GM15510 (cell line): ENCODE data around the gene SPHK1.

Source experiments
- POLR2A ChIP-seq: IDR thresholded peaks from 3 replicates; pipeline ENCODE4 v1.6.1; 2011; ENCODE audit warnings: borderline replicate concordance; ENCODE audit not compliant: insufficient read length; ENCODE audit errors: extremely low read depth

SPHK1 gene

DNA sequence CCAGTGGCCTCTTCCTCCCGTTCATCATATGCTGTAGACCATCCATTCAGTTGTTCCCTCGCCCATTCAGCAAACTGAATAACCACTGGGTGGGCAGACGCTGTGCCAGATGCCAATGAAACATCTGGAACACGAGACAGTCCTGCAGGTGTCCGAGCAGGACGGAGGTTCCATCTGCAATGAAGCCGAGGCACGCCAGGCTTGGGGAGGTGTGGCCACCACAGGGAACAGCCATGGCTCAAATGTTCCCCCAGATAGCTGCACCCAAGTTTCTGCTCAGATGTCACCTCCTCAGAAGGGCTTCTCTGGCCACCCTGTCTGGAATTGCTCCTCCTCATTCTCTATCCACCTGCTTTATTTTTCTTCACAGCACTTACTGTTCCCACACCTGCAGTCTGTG is 38.0 kb downstream of the SPHK1 start:
- no peak for TF ChIP-seq POLR2A

DNA sequence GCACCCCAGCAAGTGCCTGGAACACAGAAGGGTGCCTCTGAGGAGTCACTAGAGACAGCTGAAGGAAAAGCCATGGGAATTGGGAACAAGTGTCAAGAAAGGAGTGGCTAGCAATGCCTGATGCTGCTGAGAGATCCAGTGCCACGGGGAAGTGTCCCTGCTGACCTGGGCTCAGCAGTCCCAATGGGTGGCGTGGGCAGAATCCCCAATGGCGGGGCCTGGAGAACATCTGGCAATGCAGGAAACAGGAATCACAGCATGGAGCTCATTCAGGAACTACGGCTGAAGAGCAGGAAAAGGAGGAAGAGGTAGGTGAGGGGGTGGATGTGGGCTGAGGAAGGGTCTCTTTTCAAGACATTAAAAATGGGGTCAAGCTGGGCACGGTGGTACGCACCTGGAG is 38.5 kb downstream of the SPHK1 start:
- no peak for TF ChIP-seq POLR2A

DNA sequence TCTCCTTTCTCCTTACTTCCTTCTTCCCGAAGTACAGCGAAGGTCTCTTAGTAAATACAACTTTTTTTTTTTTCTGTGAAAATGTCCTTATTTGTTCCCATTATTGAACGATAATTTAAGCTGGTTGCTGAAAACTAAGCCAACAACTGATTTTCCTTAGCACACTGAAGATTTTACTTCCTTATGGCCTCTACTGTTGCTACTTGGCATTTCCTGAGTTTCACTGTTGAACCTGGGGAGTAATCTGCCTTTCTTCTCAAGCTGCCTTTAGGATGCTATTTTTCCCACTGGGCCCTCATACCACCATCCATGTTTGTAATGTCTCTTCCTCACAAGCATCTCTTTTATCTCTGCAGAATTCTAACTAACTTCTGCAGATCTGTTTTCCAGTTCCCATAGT is 42.4 kb downstream of the SPHK1 start:
- no peak for TF ChIP-seq POLR2A

DNA sequence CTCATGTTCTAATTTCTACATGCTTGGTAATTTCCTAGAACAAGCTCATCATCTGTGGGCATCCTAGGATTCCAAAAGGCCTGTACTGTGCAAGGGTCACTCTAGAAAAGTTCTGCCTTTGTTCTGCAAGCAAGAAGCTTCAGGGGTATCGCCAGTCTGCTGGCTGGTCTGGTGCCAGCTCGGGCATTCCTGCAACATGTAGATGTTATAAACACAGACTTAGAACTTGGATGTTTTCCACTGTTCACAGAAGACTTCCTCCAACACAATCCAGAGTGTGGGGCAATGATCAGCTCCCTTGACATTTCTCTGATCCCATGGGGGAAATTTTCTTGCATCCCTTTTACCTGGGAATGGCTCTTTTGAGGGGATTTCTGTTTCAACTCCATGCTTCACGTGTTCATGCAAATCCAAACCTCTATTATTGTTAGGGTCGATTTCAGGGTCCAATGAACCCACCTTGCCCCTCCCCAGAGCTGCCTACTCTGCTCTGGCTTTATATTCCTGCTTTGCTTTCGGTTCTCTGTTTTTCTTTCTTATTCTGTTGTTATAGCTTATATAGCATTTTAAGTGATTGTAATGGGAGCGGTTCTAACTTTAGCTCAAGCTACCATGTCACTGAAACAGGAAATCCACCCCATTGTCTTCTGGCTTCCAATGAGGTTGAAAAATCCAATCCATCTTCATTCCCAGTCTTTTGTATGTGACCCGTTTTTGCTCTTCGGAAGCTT is 43.3 kb downstream of the SPHK1 start:
- TF ChIP-seq POLR2A: no peak

DNA sequence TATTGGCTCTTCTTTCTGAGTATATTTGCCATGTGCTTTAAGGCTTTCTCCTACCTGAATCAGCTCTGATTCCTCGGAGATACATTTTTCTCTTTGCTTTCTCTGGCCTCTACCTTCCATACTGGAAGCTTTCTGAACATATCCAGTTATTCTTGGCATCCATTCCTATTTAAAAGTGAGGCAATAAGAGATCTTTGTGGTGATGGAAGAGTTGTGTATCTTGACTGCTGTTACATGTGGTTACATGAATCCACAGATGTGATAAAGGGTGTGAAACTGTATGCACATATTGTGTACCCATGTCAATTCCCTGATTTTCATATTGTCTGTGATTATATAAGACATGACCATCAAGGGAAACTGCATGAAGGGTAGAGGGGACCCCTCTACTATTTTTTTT is 44.1 kb downstream of the SPHK1 start:
- TF ChIP-seq POLR2A: no peak

DNA sequence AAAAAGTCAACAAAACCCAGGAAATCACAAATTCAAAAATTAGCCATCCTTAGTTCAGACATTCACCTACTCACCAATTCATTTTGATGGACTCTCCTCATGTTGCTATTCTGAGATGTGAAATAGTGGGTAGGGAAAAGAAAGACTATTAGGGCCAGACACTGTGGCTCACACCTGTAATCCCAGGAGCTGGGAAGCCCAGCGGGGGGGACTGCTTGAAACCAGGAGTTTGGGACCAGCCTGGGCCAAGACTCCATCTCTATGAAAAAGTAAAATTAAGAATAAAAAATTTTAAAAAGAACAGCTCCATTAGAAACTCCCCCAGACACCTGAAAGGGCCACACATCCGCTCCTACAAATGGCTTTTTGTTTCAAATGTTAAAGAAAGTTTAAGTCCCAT is 47.1 kb downstream of the SPHK1 start:
- TF ChIP-seq POLR2A: no peak

DNA sequence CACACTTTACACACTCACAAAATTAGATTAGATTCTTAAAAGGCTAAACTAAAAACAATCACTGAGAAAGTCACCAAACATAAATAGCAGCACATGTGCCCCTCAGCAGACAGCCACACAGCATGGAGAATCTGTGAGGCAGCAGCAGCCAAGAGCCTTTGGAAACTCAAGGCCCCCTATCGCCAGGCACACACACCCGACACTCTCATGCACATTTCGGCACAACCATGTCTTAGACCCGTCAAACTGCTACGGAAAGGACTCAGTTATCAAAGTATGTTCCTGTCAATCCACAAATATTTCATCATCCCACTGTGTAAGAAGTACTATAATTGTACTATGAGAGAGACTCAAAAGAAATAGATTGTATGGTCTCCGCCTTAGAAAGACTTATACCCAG is 47.6 kb downstream of the SPHK1 start:
- TF ChIP-seq POLR2A: no peak

DNA sequence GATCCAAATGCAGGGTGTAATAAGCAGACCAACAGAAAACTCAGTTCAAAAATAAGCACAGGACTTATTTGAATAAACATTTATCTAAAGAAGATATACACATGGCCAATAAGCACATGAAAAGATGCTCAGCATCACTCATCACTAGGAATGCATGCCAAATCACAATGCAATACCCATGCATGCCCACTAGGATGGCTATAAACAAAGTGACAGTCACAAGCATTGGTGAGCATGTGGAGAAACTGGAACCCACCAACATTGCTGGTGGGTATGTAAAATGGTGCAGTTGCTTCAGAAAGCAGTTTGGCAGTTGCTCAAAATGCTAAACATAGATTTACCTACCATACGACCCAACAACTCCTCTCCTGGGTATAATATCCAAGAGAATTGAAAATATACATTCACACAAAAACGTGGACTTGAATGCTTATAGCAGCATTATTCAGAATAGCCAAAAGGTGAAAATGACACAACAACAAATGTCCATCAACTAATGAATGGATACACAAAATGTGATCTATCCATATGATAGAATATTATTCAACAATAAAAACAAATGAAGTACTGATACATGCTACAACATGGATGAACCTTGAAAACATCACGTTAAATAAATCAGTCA is 48.4 kb downstream of the SPHK1 start:
- no peak for TF ChIP-seq POLR2A

DNA sequence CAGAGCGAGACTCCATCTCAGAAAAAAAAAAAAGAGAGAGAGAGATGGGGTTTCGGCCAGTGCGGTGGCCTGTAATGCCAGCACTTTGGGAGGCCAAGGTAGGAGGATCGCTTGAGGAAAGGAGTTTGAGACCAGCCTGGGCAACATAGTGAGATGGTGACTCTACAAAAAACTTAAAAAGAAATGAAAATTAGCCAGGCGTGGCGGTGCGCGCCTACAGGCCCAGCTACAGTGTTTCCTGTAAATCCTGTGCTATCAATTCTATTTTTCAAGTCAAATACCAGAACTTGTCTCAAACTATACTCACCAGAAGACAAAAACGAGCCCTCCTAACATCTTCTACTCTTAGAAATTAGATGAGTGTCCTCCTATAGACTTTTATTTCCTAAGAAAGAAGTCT is 49.3 kb downstream of the SPHK1 start:
- no peak for TF ChIP-seq POLR2A

DNA sequence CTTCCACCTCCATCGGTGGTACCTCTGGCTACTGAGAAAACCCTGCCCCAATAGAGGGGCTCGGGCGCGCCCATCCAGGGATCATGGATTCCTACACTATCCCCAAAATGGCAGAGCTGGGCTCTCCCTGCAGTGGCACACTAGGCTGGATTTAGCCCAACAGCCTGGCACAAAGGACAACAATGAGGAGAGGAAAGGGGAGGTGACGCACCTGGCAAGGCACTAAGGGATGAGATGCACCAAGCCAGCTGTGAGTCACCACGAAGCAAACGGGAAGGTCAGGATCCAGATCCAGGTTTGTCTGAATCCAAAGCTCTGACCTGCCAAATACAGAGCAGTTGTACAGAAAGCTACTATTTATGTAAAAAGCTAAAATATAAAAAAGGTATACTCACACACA is 50.5 kb downstream of the SPHK1 start:
- TF ChIP-seq POLR2A: no peak

DNA sequence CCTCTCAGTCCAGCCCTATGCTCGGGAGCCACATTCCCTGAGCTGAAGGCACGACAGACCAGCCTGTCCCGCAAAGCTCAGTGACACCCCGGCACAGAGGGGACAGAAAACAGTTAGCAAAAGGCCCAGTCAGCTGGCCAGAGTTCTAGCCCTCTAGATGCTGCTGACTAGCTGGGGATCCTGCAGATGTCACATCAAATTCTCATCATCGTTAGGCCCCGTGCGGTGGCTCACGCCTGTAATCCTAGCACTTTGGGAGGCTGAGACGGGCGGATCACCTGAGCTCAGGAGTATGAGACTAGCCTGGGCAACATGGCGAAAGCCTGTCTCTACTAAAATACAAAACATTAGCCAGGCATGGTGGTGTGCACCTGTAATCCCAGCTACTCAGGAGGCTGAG is 51.3 kb downstream of the SPHK1 start:
- no peak for TF ChIP-seq POLR2A
